HepG2 (cell line): ENCODE results near the gene MTG1. TPM values are rescaled to one million over a fixed set of nuclear protein-coding genes. Genes with fewer than 3 reads are reported as not detected.

Source experiments
- ATAC-seq: fragments of 200-7000 bp; cut with Tn5 transposase; 3 replicates; pipeline ENCODE4 v1.9.1; 2020; ENCODE audit warnings: mild to moderate bottlenecking, moderate library complexity
- BruUV-seq: library from RNA; stranded (reverse); fragments of 400-500 nt; replicated peaks from 2 replicates; lab custom pipeline; 2021; lab: Mats Ljungman, UMichigan
- CTCF ChIA-PET: fragments of 300-600 bp; formaldehyde crosslinking; extraction: SDS; loops from one replicate; lab custom pipeline; 2021; ENCODE audit warnings: low total read pairs, inconsistent platforms, low intra/inter-chr PET ratio; lab: Yijun Ruan, JAX
- POLR2A ChIA-PET: fragments of 350-600 bp; sonication (Branson Sonifier 250); formaldehyde crosslinking; loops from one replicate; lab custom pipeline; 2020; ENCODE audit warnings: antibody characterized with exemption, inconsistent platforms; lab: Yijun Ruan, JAX
- DNase-seq: peaks from one replicate; pipeline ENCODE4 v3.0.0-alpha.2; 2015; ENCODE audit warnings: low spot score
- FAIRE-seq: peaks from 3 replicates; lab custom pipeline; 2011; peaks lifted over from hg19 to GRCh38; lab: Jason Lieb, UNC
- H2AFZ ChIP-seq: one replicate; pipeline ENCODE4 v1.6.1; 2011; ENCODE audit warnings: low read length, inconsistent platforms
- H3K27ac ChIP-seq: fragments of 300-600 bp; 3 replicates; pipeline ENCODE4 v1.8.0; 2011; ENCODE audit warnings: mixed run types, mild to moderate bottlenecking, mixed read lengths, low read length, inconsistent platforms; ENCODE audit not compliant: insufficient read depth; ENCODE audit errors: extremely low read length
- H3K27me3 ChIP-seq, 2 experiments: fragments of 200-600 bp in 1 of 2; 2 replicates in 1 of 2; 3 replicates in 1 of 2; pipeline versions ENCODE4 v1.6.0 to v1.8.0; 2011; ENCODE audit warnings: low read length in 2 of 2, mild to moderate bottlenecking in 2 of 2, moderate library complexity in 2 of 2, inconsistent platforms in 1 of 2; ENCODE audit not compliant: insufficient read depth in 2 of 2, control insufficient read depth in 1 of 2
- H3K36me3 ChIP-seq, 2 experiments: fragments of 200-600 bp in 1 of 2; replicated peaks in 1 of 2; 2 replicates in 1 of 2; 3 replicates in 1 of 2; pipeline versions ENCODE4 v1.5.1 to v1.8.0; 2011; ENCODE audit warnings: low read length in 2 of 2, inconsistent platforms in 1 of 2; ENCODE audit not compliant: insufficient read depth in 2 of 2, control insufficient read depth in 1 of 2
- H3K4me1 ChIP-seq: 2 replicates; pipeline ENCODE4 v1.5.1; 2012; ENCODE audit warnings: low read length, inconsistent platforms; ENCODE audit not compliant: insufficient read depth
- H3K4me2 ChIP-seq: 2 replicates; pipeline ENCODE4 v1.6.0; 2011; ENCODE audit warnings: low read depth, low read length, inconsistent platforms
- H3K4me3 ChIP-seq, 3 experiments: fragments of 200-600 bp in 1 of 3; sonication (generic), shearing (Covaris generic) in 1 of 3; replicated peaks in 1 of 3; 2 replicates each; pipeline ENCODE4 v1.5.1; 2011 to 2016; ENCODE audit warnings: low read length in 3 of 3, inconsistent platforms in 2 of 3, low read depth in 2 of 3, mild to moderate bottlenecking in 2 of 3, control low read depth in 1 of 3, mixed read lengths in 1 of 3; ENCODE audit not compliant: insufficient read depth in 1 of 3
- H3K79me2 ChIP-seq: one replicate; pipeline ENCODE4 v1.6.1; 2011; ENCODE audit warnings: low read length, inconsistent platforms; ENCODE audit not compliant: insufficient read depth
- H3K9ac ChIP-seq: 2 replicates; pipeline ENCODE4 v1.6.0; 2011; ENCODE audit warnings: mild to moderate bottlenecking, low read depth, low read length, inconsistent platforms; ENCODE audit not compliant: insufficient read depth
- H3K9me3 ChIP-seq: 2 replicates; pipeline ENCODE4 v1.5.1; 2012; ENCODE audit warnings: mild to moderate bottlenecking, low read length
- H4K20me1 ChIP-seq: 2 replicates; pipeline ENCODE4 v1.6.0; 2011; ENCODE audit warnings: inconsistent platforms, mild to moderate bottlenecking, low read length, moderate library complexity; ENCODE audit not compliant: insufficient read depth
- DR1 ChIP-seq: sonication (generic); formaldehyde crosslinking; IDR thresholded peaks from 2 replicates; pipeline ENCODE4 v1.8.0; 2021; ENCODE audit warnings: mild to moderate bottlenecking, missing genetic modification reagents, inconsistent platforms
- HCFC1 ChIP-seq: fragments of 150-350 bp; IDR thresholded peaks from 2 replicates; pipeline ENCODE4 v1.6.1; 2014; ENCODE audit warnings: low read depth, low read length
- HOXD1 ChIP-seq: sonication (generic); formaldehyde crosslinking; IDR thresholded peaks from 2 replicates; pipeline ENCODE4 v1.5.0; 2020; ENCODE audit warnings: missing genetic modification reagents
- NBN ChIP-seq: fragments of 450-650 bp; conservative IDR thresholded peaks from 2 replicates; pipeline ENCODE4 v1.6.1; 2017
- RFX3 ChIP-seq: IDR thresholded peaks from 2 replicates; pipeline ENCODE4 v1.6.1; 2016; ENCODE audit warnings: missing biosample characterization, missing genetic modification reagents
- ZFP62 ChIP-seq: sonication (generic); formaldehyde crosslinking; IDR thresholded peaks from 2 replicates; pipeline ENCODE4 v1.4.0; 2020; ENCODE audit warnings: missing genetic modification reagents
- ZFP90 ChIP-seq: sonication (generic); formaldehyde crosslinking; IDR thresholded peaks from 2 replicates; pipeline ENCODE4 v1.8.0; 2022; ENCODE audit warnings: missing genetic modification reagents, mild to moderate bottlenecking, inconsistent platforms, borderline replicate concordance
- ZMYM2 ChIP-seq: sonication (generic); formaldehyde crosslinking; IDR thresholded peaks from 2 replicates; pipeline ENCODE4 v1.8.0; 2022; ENCODE audit warnings: mild to moderate bottlenecking, missing genetic modification reagents
- ZNF703 ChIP-seq: sonication (generic); formaldehyde crosslinking; IDR thresholded peaks from 2 replicates; pipeline ENCODE4 v1.5.1; 2020; ENCODE audit warnings: missing genetic modification reagents, mild to moderate bottlenecking, moderate library complexity, borderline replicate concordance
- WGBS: methylation state at CpG from one replicate; pipeline ENCODE4 v1.1.6; 2017; ENCODE audit warnings: low lambda C conversion rate; 5-methylcytosine and 5-hydroxymethylcytosine counted together
- in situ Hi-C: cut with HindIII; loops from 2 replicates; pipeline ENCODE4 v1.10.0; 2017; ENCODE audit warnings: low pct_unique_long_range_greater_than_20kb; ENCODE audit not compliant: extremely low pct_ligation_motif_present
- intact Hi-C: fragments of 100-400 bp; cut with micrococcal nuclease; formaldehyde crosslinking; loops from one replicate; pipeline ENCODE4 v1.10.0; 2022; ENCODE audit not compliant: unreplicated experiment
- polyA plus RNA-seq, 8 experiments: library from polyadenylated mRNA; depleted of rRNA in 3 of 8; stranded (reverse) in 7 of 8; unstranded in 1 of 8; fragments of >200 nt; fragmentation: Illumina TruSeq in 4 of 8; extraction: Trizol in 4 of 8; gene quantifications; 2 replicates each; pipeline versions ENCODE4 v1.2.1 to v1.2.3, GENCODE V29; 2011 to 2016; ENCODE audit warnings: low read depth in 4 of 8, missing spikeins in 1 of 8, mixed read lengths in 1 of 8; ENCODE audit not compliant: insufficient read depth in 1 of 8
- total RNA-seq, 5 experiments: library from RNA; depleted of rRNA; stranded (reverse); fragments of >200 nt; fragmentation: Illumina TruSeq; extraction: Trizol; gene quantifications; 2 replicates each; pipeline ENCODE4 v1.2.3, GENCODE V29; 2016; ENCODE audit warnings: low read depth in 1 of 5
- TF ChIP-seq, protein P1 (sequence below): IDR thresholded peaks from 2 replicates; pipeline ENCODE4 v1.6.1; 2016; ENCODE audit warnings: missing compliant biosample characterization, missing genetic modification reagents, borderline replicate concordance
- TF ChIP-seq, protein P2 (sequence below): sonication (generic); formaldehyde crosslinking; IDR thresholded peaks from 2 replicates; pipeline ENCODE4 v1.8.1; 2023; ENCODE audit warnings: mild to moderate bottlenecking, inconsistent platforms, moderate library complexity, missing genetic modification reagents, borderline replicate concordance

The MTG1 gene
- total and polyA plus RNA-seq, 2 of the 13 experiments (the other 11 are each of a cell fraction or from before 2014, with no cell fraction given), result 42.0 to 103 TPM

DNA sequence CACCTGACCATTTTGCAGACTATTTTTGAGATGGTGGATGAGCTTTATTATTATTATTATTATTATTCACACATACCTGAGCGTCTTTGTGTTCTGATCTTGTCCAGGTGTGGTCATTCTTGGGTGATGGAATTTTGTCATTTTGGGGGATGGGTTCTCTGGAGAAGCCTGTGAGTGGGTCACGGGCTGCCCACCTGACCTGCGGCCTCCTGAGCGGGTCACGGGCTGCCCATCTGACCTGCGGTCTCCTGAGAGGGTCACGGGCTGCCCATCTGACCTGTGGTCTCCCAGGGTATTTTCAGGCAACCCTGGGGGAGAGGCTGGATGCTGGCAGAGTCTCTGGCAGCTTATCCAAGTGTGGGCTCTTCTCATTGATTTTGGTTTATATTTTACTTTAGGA lies 67.1 kb downstream of the MTG1 start:
- no peak for DNase-seq
- Histone ChIP-seq H3K9me3 (no peaks in the 10 kb centered on the region), H3K27ac (no peak overlapping the region), H3K79me2 (no peaks in the 10 kb centered on the region), H4K20me1 (no peaks in the 10 kb centered on the region), H2AFZ (no peak overlapping the region), H3K27me3 (no peaks in the 10 kb centered on the region), H3K36me3 (no peaks in the 10 kb centered on the region), H3K4me1 (no peaks in the 10 kb centered on the region), H3K4me2 (no peak overlapping the region), H3K9ac (no peak overlapping the region), H3K4me3 (no peak overlapping the region)
- intact Hi-C loops (no loop called here), in situ Hi-C loops (no loop called here)
- 69% methylated on average over 3 of the region's 7 CpGs for WGBS
- TF ChIP-seq ZMYM2 (CRISPR knock-in tag) (no peak), RFX3 (no peak), DR1 (CRISPR knock-in tag) (no peak), HCFC1 (no peak), HOXD1 (CRISPR knock-in tag) (no peak), NBN (no peak), ZNF703 (CRISPR knock-in tag) (no peak), ZFP62 (no peak), ZFP90 (CRISPR knock-in tag) (no peak)
- TF ChIP-seq, protein P1, sequence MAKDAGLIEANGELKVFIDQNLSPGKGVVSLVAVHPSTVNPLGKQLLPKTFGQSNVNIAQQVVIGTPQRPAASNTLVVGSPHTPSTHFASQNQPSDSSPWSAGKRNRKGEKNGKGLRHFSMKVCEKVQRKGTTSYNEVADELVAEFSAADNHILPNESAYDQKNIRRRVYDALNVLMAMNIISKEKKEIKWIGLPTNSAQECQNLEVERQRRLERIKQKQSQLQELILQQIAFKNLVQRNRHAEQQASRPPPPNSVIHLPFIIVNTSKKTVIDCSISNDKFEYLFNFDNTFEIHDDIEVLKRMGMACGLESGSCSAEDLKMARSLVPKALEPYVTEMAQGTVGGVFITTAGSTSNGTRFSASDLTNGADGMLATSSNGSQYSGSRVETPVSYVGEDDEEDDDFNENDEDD, result no peak
- TF ChIP-seq, protein P2, sequence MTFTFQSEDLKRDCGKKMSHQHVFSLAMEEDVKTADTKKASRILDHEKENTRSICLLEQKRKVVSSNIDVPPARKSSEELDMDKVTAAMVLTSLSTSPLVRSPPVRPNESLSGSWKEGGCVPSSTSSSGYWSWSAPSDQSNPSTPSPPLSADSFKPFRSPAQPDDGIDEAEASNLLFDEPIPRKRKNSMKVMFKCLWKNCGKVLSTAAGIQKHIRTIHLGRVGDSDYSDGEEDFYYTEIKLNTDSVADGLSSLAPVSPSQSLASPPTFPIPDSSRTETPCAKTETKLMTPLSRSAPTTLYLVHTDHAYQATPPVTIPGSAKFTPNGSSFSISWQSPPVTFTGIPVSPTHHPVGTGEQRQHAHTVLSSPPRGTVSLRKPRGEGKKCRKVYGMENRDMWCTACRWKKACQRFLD (CRISPR knock-in tag), result no peak
- no peak for FAIRE-seq
- no peak for ATAC-seq
- BruUV-seq, result no TSS peak
- CTCF ChIA-PET, result no interaction called here
- POLR2A ChIA-PET, result no interaction called here
